ENCODE results near the gene LRRTM4. TPM values are rescaled to one million over a fixed set of nuclear protein-coding genes. Genes with fewer than 3 reads are reported as not detected.

Gene LRRTM4
- total and polyA plus RNA-seq, 2 experiments from 2014 or later: 4.5 to 15.4 TPM

DNA sequence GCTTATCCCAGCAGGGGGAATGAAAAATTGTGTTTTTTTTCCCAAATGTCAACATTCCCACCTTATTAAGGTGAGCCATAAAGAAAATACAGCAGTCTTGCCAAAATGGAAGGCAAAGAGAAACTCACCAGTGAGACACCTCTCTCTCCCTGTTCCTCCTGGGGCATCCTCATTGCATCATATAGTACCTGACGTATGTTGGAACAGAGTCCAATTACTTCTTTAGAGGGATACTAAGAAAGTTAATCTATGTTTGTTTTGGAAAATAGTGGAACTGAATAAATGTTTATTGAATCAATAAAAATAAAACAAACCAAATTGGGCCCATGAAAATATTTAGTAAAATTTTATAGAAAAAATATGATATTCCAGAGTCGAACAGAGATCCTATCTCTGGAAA lies 700.4 kb downstream of the LRRTM4 start:
- Mint-ChIP-seq H3K4me1 (peaks cover 6% of the 10 kb centered on the region; the same call in 2 of the 3 replicates), H3K9me3 (no peaks in the 10 kb centered on the region), H3K27ac (no peak overlapping the region), H3K4me3 (no peak overlapping the region), H3K27me3 (ENCODE audit: insufficient read depth, low read depth, poor library complexity) (no peaks in the 10 kb centered on the region), H3K36me3 (ENCODE audit: low read depth) (no peaks in the 10 kb centered on the region)
- DNase-seq (ENCODE audit: low spot score) (no peak), ATAC-seq (no peak)
- Histone ChIP-seq H3K27me3 (ENCODE audit: insufficient read depth) (no peaks in the 10 kb centered on the region), H3K4me3 (no peak overlapping the region), H3K4me2 (no peak overlapping the region), H2AFZ (no peak overlapping the region), H3K79me2 (replicated peaks; ENCODE audit: insufficient read depth) (no peaks in the 10 kb centered on the region), H3K27ac (ENCODE audit: low read depth) (no peak overlapping the region), H3K4me1 (ENCODE audit: insufficient read depth) (no peaks in the 10 kb centered on the region), H4K20me1 (replicated peaks; ENCODE audit: insufficient read depth) (no peaks in the 10 kb centered on the region), H3K9me2 (ENCODE audit: insufficient read depth) (no peaks in the 10 kb centered on the region), H3F3A (replicated peaks; ENCODE audit: low read depth) (no peaks in the 10 kb centered on the region), H3K36me3 (ENCODE audit: insufficient read depth) (no peaks in the 10 kb centered on the region)
- TF ChIP-seq, protein P1, sequence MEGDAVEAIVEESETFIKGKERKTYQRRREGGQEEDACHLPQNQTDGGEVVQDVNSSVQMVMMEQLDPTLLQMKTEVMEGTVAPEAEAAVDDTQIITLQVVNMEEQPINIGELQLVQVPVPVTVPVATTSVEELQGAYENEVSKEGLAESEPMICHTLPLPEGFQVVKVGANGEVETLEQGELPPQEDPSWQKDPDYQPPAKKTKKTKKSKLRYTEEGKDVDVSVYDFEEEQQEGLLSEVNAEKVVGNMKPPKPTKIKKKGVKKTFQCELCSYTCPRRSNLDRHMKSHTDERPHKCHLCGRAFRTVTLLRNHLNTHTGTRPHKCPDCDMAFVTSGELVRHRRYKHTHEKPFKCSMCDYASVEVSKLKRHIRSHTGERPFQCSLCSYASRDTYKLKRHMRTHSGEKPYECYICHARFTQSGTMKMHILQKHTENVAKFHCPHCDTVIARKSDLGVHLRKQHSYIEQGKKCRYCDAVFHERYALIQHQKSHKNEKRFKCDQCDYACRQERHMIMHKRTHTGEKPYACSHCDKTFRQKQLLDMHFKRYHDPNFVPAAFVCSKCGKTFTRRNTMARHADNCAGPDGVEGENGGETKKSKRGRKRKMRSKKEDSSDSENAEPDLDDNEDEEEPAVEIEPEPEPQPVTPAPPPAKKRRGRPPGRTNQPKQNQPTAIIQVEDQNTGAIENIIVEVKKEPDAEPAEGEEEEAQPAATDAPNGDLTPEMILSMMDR (conservative IDR thresholded peaks at IDR 0.05; ENCODE audit: low read depth in 2 of 2): no peak
- TF ChIP-seq POLR2AphosphoS5 (IDR thresholded peaks at IDR 0.05; ENCODE audit: low read depth): no peak
- no peak for TF ChIP-seq NANOG (IDR thresholded peaks at IDR 0.05; ENCODE audit: borderline replicate concordance)
- TF ChIP-seq JUNB (IDR thresholded peaks at IDR 0.05; ENCODE audit: unreplicated experiment): no peak

DNA sequence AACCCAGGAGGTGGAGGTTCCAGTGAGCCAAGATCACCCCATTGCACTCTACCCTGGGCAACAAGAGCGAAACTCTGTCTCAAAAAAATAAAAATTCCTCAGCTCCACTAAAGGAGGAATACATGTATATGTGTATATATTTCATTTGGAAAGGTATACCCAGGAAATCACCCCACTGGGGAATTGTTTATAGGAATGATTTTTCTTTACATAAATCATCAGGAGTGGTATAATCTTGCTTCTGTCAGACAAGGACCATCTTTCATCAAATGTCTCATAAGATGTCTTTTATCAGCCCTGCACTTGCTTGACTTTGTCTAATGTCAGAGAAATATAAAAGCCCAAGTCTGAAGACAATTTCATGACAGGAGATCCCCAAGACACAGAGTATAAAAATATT lies 709.1 kb downstream of the LRRTM4 start:
- Histone ChIP-seq H3K4me1 (ENCODE audit: insufficient read depth) (peaks cover 16% of the 10 kb centered on the region; the same call in 1 of the 2 replicates), H3F3A (replicated peaks; ENCODE audit: low read depth) (no peaks in the 10 kb centered on the region), H3K36me3 (ENCODE audit: insufficient read depth) (no peaks in the 10 kb centered on the region), H4K20me1 (replicated peaks; ENCODE audit: insufficient read depth) (no peaks in the 10 kb centered on the region), H3K27me3 (ENCODE audit: insufficient read depth) (no peaks in the 10 kb centered on the region), H3K4me2 (no peak overlapping the region), H3K79me2 (replicated peaks; ENCODE audit: insufficient read depth) (no peaks in the 10 kb centered on the region), H3K9me2 (ENCODE audit: insufficient read depth) (no peaks in the 10 kb centered on the region), H3K4me3 (no peak overlapping the region), H3K27ac (ENCODE audit: low read depth) (no peak overlapping the region), H2AFZ (no peak overlapping the region)
- H3K27ac Mint-ChIP-seq: no peak overlapping the region
- H3K4me3 Mint-ChIP-seq: no peak overlapping the region
- H3K27me3 Mint-ChIP-seq (ENCODE audit: insufficient read depth, low read depth, poor library complexity): no peaks in the 10 kb centered on the region
- DNase-seq (ENCODE audit: low spot score) (no peak), ATAC-seq (no peak)
- peaks cover 14% of the 10 kb centered on the region; the same call in 2 of the 3 replicates for H3K4me1 Mint-ChIP-seq
- no peaks in the 10 kb centered on the region for H3K9me3 Mint-ChIP-seq
- H3K36me3 Mint-ChIP-seq (ENCODE audit: low read depth): no peaks in the 10 kb centered on the region
- TF ChIP-seq JUNB (IDR thresholded peaks at IDR 0.05; ENCODE audit: unreplicated experiment) (no peak), NANOG (IDR thresholded peaks at IDR 0.05; ENCODE audit: borderline replicate concordance) (no peak), STAT1 (IDR thresholded peaks at IDR 0.05; ENCODE audit: unreplicated experiment) (no peak), CREB1 (CRISPR knock-in tag; IDR thresholded peaks at IDR 0.05; ENCODE audit: low read depth) (no peak), EZH2phosphoT487 (IDR thresholded peaks at IDR 0.05; ENCODE audit: unreplicated experiment) (no peak), ZNF331 (CRISPR knock-in tag; IDR thresholded peaks at IDR 0.05; ENCODE audit: low read depth) (no peak), EZH2 (IDR thresholded peaks at IDR 0.05; ENCODE audit: low read depth, unreplicated experiment) (no peak), POLR2AphosphoS5 (IDR thresholded peaks at IDR 0.05; ENCODE audit: low read depth) (no peak)
- TF ChIP-seq, protein P1 (conservative IDR thresholded peaks at IDR 0.05; ENCODE audit: low read depth in 2 of 2): no peak
- TF ChIP-seq, protein P2, sequence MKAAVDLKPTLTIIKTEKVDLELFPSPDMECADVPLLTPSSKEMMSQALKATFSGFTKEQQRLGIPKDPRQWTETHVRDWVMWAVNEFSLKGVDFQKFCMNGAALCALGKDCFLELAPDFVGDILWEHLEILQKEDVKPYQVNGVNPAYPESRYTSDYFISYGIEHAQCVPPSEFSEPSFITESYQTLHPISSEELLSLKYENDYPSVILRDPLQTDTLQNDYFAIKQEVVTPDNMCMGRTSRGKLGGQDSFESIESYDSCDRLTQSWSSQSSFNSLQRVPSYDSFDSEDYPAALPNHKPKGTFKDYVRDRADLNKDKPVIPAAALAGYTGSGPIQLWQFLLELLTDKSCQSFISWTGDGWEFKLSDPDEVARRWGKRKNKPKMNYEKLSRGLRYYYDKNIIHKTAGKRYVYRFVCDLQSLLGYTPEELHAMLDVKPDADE (IDR thresholded peaks at IDR 0.05): no peak
- TF ChIP-seq, protein P3, sequence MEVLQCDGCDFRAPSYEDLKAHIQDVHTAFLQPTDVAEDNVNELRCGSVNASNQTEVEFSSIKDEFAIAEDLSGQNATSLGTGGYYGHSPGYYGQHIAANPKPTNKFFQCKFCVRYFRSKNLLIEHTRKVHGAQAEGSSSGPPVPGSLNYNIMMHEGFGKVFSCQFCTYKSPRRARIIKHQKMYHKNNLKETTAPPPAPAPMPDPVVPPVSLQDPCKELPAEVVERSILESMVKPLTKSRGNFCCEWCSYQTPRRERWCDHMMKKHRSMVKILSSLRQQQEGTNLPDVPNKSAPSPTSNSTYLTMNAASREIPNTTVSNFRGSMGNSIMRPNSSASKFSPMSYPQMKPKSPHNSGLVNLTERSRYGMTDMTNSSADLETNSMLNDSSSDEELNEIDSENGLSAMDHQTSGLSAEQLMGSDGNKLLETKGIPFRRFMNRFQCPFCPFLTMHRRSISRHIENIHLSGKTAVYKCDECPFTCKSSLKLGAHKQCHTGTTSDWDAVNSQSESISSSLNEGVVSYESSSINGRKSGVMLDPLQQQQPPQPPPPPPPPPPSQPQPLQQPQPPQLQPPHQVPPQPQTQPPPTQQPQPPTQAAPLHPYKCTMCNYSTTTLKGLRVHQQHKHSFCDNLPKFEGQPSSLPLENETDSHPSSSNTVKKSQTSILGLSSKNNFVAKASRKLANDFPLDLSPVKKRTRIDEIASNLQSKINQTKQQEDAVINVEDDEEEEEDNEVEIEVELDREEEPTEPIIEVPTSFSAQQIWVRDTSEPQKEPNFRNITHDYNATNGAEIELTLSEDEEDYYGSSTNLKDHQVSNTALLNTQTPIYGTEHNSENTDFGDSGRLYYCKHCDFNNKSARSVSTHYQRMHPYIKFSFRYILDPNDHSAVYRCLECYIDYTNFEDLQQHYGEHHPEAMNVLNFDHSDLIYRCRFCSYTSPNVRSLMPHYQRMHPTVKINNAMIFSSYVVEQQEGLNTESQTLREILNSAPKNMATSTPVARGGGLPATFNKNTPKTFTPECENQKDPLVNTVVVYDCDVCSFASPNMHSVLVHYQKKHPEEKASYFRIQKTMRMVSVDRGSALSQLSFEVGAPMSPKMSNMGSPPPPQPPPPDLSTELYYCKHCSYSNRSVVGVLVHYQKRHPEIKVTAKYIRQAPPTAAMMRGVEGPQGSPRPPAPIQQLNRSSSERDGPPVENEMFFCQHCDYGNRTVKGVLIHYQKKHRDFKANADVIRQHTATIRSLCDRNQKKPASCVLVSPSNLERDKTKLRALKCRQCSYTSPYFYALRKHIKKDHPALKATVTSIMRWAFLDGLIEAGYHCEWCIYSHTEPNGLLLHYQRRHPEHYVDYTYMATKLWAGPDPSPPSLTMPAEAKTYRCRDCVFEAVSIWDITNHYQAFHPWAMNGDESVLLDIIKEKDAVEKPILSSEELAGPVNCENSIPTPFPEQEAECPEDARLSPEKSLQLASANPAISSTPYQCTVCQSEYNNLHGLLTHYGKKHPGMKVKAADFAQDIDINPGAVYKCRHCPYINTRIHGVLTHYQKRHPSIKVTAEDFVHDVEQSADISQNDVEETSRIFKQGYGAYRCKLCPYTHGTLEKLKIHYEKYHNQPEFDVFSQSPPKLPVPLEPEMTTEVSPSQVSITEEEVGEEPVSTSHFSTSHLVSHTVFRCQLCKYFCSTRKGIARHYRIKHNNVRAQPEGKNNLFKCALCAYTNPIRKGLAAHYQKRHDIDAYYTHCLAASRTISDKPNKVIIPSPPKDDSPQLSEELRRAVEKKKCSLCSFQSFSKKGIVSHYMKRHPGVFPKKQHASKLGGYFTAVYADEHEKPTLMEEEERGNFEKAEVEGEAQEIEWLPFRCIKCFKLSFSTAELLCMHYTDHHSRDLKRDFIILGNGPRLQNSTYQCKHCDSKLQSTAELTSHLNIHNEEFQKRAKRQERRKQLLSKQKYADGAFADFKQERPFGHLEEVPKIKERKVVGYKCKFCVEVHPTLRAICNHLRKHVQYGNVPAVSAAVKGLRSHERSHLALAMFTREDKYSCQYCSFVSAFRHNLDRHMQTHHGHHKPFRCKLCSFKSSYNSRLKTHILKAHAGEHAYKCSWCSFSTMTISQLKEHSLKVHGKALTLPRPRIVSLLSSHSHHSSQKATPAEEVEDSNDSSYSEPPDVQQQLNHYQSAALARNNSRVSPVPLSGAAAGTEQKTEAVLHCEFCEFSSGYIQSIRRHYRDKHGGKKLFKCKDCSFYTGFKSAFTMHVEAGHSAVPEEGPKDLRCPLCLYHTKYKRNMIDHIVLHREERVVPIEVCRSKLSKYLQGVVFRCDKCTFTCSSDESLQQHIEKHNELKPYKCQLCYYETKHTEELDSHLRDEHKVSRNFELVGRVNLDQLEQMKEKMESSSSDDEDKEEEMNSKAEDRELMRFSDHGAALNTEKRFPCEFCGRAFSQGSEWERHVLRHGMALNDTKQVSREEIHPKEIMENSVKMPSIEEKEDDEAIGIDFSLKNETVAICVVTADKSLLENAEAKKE (CRISPR knock-in tag; IDR thresholded peaks at IDR 0.05): no peak
